NCI-H510A (cell line): Measurements from ENCODE around the gene ADAMTS18.
"Not testable (repeated sequence)": the region's sequence is repeated elsewhere in the genome, so short reads cannot be mapped to it uniquely, and the experiment has no call there.

Source experiments
- DNase-seq: peaks from one replicate; lab custom pipeline; 2025; lab: John Stamatoyannopoulos, UW

The ADAMTS18 gene

DNA sequence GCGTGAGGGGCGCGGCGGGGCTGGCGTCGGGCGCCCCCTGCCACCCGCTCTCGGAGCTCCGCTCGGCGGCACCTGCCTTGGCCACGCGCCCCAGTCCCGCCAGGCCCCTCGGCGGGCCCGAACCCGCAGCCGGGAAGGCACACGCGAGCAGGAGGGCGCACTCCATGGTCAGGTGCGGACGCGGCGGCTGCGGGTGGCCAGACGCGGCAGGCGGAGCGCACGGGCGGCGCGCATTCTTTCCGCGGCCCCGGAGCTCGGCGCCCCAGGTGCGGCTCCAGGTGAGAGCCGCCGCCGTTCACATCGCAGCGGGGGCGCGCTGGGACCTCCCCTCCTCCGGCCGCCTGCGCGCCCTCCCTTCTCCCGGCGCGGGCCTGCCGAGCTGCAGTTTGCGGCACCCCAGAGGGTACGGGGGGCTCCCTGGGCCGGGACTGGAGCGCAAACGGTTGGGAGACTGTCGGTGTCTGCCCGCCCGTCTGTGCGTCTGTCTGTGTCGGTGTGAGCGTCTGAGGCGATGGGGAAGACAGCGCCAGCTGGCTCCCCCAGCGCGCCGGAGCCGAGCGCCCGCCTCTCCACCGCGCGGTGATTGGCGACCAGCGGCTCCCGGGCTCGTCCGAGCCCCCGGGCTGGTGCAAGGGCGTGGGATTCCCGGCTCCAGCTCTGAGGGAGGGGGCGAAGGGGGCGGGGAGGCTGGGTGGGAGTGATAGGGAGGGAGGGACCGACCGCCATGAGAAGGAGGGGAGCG is at the start of gene ADAMTS18:
Gene ADAMTS18, minus strand, starts transcription at position 505 of the 742 bp plus-strand sequence. Its CDS starts 339 bp downstream, at position 166.
- DNase-seq = peak; percentile 44

- DNase-seq = no peak
These were observed 46.0 kb upstream of the ADAMTS18 start for GRCh38 chr16:77480681-77481315.

DNA sequence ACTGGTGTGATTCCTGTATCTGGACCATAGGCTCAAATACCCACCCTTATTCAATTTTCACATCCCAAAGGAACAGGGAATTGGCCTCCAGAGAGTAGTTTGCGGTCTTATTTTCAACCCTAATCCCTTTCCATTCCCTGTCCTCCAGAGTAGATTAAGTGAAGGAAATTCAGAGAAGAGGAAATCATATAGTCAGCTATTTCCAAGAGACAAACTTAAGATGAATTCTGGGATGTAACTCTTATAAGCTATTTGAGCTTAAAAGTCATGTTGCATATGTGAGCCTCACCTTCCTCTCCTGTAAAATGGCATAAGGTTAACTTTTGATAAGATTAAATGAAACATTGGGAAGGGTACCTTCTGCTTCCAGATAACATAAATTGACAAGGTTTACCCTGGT is 37.4 kb upstream of the ADAMTS18 start:
- DNase-seq = no peak

DNA sequence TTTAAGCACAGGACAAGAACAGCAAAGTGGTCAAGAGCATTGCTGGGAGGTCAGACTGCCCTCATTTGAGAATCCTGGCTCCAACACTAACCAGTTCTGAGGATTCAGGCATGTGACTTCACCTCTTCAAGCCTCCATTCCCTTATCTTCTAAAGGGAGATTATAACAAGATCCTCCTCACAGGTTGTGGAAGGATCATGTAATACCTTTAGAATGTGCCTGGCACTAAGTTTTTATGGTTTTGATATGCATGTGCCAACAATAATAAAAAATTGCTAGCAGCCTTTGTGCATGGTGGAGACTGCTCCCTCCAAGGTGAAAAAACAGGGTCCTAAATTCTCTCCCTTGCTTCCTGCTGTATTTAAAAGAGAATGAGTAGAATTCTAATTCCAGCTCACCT is 36.0 kb upstream of the ADAMTS18 start:
- no peak for DNase-seq

DNA sequence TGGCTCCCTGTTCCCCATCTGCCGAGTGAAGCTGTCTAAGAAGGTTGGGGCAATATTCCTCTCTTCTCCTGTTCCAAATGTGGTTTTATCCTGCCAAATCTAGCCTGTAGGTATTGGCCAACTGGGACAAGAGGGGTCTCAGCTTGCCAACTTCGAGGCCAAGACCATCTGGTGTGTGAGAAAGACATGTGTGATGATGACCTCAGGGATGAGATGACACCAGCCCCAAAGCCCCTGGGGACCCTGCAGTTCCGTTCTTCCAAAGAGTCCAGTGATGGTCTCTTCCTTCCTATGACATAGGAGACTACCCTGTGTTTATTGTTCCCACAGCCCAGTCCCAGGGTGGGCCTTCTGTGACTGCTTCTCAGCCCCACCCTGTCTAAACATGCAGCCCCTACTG is 34.8 kb upstream of the ADAMTS18 start:
- no peak for DNase-seq

- DNase-seq = no peak
These were observed 34.0 kb upstream of the ADAMTS18 start for GRCh38 chr16:77468831-77469230.

GRCh38 chr16:77467821-77468335 is 33.0 kb upstream of the ADAMTS18 start:
- no peak for DNase-seq

- DNase-seq = not testable (repeated sequence)
These were observed 28.8 kb upstream of the ADAMTS18 start for GRCh38 chr16:77463659-77464058.

DNA sequence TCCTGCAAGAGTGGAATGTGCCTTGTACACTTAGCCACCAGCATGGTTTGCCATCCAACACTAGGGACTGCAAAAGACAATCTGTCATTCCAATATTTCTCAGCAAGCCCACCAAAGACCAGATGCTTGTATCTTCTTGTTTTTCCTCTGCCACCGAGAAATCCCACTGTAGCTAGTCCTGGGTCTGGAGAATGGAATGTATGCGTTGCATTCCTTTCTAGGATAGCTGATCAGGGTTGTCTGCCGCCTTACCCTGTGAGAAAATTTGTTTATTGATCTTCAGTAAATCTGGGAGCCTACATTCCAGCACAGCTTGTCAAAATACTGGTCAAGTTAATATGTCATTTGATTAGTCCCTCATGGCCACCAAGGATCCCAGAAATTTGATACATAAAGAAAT is 28.1 kb upstream of the ADAMTS18 start:
- no peak for DNase-seq

DNA sequence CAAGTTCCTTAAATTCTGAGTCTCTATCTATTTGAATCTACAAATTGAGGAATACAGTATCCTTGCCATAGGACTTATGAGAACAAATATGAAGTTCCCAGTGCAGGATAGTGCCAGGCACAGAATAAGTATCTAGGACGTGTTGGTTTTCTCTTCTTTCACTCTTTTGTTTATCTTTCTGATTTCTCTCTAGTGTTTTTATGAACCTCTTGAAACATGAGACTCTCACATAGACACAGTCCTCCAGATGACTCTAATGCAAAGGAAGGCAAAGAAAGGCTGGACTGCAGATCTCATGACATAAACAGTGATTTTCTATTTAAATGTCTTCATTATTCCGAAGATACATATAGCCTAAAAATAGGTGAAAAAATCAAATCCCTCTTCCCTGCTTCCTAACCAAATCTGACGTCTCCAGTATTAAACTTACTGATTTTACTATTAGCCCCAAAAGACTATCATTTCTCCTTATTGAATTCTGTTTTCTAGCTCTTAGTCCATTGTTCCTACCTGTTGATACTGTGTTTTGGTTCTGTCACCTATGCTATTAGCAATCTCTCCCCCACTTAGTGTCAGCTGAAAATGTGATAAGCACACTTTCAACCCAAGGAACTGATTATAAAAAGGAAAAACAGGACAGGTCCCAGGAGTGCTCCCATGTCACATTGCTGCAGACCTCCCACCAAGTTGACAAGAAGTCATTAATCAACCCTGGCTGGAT is 24.9 kb upstream of the ADAMTS18 start:
- DNase-seq = no peak

DNA sequence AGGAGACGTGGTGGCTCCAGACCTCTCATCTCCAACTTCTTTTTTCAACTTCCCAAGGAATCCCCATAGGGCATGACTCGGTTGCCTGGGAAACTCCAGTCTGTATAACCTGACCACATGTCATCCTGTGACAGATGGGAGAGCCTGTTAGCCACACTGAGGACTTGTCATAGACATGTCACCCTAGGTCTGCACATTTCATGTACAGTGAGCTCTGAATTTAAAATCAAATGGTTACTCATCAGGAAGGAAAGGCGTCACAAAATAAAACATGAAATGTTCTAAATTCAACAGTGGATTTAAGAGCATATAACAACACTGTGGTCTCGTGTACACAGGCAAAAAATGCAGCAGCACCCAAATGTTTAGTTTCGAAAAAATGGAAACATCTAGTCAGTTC is 22.2 kb upstream of the ADAMTS18 start:
- no peak for DNase-seq

GRCh38 chr16:77452243-77452642 is 17.4 kb upstream of the ADAMTS18 start:
- no peak for DNase-seq

DNA sequence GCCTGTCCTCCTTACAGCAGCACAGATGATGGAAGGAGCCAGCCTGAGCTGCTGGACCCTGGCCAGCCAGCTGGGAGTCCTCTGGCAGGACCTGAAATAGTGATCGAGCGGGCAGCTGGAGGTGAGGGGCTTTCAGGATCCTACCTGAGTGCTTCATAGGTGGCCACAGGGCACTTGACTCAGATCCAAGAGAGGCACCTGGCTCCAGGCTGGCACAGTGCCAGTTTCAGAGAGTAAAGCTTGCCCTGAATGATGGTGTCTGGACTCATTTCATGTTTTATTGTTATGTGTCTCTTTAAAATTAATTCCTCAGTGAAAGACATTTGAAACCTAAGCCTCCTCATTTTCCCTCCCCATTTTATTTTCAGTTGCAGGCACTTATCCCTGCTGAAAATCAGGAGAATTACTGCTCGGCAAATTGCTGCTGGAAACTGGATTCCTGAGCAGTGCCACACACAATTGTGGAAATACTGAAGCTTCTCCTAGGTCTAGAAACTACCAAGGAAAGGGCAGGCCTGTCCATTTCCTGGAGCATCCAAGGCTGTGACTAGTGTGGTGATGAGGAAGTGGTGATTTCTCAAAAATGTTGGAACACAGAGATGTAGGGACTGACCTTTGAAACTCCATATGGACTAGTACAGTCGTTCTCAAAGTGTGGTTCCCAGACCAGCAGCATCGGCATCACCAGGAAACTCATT is 16.1 kb upstream of the ADAMTS18 start:
- DNase-seq = peak; percentile 89

GRCh38 chr16:77449208-77449607 is 14.4 kb upstream of the ADAMTS18 start:
- no peak for DNase-seq

- no peak for DNase-seq
These were observed 10.5 kb upstream of the ADAMTS18 start for GRCh38 chr16:77445324-77445723.

DNA sequence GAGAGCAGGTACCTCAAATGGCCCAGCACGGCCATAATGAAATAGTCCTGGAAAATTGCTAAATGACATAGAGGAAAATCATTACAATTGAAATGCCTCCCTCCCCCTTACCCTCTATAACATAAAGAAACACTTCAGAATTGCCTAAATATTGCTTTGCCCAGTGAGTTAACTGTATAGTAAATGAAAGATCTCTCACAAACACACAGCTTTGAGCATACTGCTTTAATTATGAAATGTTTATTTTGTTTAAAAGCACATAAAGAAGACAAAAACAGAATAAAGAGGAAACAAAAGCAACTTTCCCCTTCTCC is 9.3 kb upstream of the ADAMTS18 start:
- no peak for DNase-seq

DNA sequence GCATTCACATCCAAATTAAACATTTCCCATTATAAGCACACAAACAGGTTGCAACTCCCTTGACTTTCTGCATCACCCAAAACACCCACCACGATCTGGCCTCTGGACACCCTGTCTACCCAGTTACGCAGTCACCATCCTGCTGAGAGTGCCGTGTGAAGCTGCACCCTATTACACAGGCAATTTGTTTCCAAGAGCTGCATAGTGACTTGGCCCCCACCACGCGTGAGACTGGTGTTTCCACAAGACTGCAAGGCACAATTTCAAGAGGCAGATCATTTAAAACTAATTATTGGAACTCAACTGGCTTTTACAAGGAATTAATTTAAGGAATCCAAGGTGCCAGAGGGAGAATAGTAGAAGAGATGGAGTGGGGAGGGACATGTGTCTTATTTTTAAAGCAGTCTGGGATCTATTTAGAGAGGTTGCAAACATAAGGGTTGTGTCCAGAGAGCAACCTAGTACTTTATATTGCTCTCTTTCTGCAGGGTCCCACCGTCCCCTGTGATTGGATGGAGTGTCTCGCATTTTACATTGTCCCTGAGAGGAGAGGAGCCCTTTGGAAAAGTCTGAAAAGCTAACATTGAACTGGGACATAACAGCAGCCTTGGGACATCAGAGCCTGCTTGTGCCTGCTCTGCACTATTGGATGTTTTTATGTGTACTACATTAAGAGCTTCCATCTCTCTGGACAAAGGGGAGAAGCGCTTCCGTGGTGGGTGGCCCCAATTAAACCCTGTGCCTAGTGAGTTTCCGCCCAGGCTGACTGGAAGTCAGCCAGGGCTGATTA is 8.7 kb upstream of the ADAMTS18 start:
- DNase-seq = no peak

GRCh38 chr16:77442078-77442477 is 7.2 kb upstream of the ADAMTS18 start:
- DNase-seq = no peak

- no peak for DNase-seq
These were observed 4.3 kb upstream of the ADAMTS18 start for GRCh38 chr16:77439106-77439505.

- no peak for DNase-seq
These were observed 3.0 kb upstream of the ADAMTS18 start for GRCh38 chr16:77437859-77438258.

GRCh38 chr16:77435272-77435820 is 512 bp upstream of the ADAMTS18 start:
- DNase-seq = no peak
